ENCODE results near the gene ERC1. TPM values are rescaled to one million over a fixed set of nuclear protein-coding genes. Genes with fewer than 3 reads are reported as not detected.

Gene ERC1
- polyA plus RNA-seq, 2 of the 4 experiments (the other 2 are of a cell fraction): 14.2 to 20.9 TPM

DNA sequence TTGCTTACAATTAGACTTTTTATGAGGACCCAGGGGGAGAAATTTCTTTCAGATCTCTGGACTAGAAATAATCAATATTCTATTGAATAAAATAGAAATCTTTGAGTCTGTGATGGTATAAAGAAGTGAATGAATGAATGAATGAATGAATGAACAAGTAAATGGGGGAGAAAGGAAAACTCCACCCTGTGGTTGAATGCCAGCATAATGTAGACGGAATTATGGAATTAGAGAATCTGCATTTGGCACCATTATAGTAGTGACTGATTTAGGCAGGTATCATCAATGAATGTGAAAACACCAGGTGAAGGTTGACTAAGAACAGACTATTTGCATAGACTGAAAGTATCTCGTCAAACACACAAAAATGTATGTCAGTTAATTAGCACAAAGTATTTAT lies 468.3 kb downstream of the ERC1 start:
- H3K4me2 ChIP-seq: no peak overlapping the region
- no peak overlapping the region for H3K27ac ChIP-seq
- ChIA-PET CTCF (no interaction called here), POLR2A (no interaction called here)
- TF ChIP-seq KDM5A (IDR thresholded peaks at IDR 0.05) (no peak), CEBPB (IDR thresholded peaks at IDR 0.05) (no peak), MAZ (IDR thresholded peaks at IDR 0.05; ENCODE audit: borderline replicate concordance, low read depth, low read length) (no peak), RNF2 (IDR thresholded peaks at IDR 0.05; ENCODE audit: borderline replicate concordance, low read depth) (no peak), SREBF2 (IDR thresholded peaks at IDR 0.05) (no peak), MAFK (IDR thresholded peaks at IDR 0.05; ENCODE audit: partially characterized antibody) (no peak), EP300 (IDR thresholded peaks at IDR 0.05) (no peak), POLR2AphosphoS2 (conservative IDR thresholded peaks at IDR 0.05; ENCODE audit: low read length) (no peak), JUNB (IDR thresholded peaks at IDR 0.05) (no peak), MYC (IDR thresholded peaks at IDR 0.05; ENCODE audit: borderline replicate concordance, low read length) (no peak), HOXB5 (CRISPR knock-in tag; IDR thresholded peaks at IDR 0.05) (no peak), ZNF302 (CRISPR knock-in tag; IDR thresholded peaks at IDR 0.05) (no peak), FOSL2 (IDR thresholded peaks at IDR 0.05) (no peak), FOSL2 (CRISPR knock-in tag; IDR thresholded peaks at IDR 0.05) (no peak), ZC3H11A (IDR thresholded peaks at IDR 0.05) (no peak), ESRRA (IDR thresholded peaks at IDR 0.05; ENCODE audit: borderline replicate concordance, low read length) (no peak), BHLHE40 (IDR thresholded peaks at IDR 0.05; ENCODE audit: low read depth, low read length) (no peak), RARB (CRISPR knock-in tag; IDR thresholded peaks at IDR 0.05) (no peak), CTCF (IDR thresholded peaks at IDR 0.05) (no peak), HMGXB4 (CRISPR knock-in tag; IDR thresholded peaks at IDR 0.05; ENCODE audit: borderline replicate concordance) (no peak)
- TF ChIP-seq, protein P1, sequence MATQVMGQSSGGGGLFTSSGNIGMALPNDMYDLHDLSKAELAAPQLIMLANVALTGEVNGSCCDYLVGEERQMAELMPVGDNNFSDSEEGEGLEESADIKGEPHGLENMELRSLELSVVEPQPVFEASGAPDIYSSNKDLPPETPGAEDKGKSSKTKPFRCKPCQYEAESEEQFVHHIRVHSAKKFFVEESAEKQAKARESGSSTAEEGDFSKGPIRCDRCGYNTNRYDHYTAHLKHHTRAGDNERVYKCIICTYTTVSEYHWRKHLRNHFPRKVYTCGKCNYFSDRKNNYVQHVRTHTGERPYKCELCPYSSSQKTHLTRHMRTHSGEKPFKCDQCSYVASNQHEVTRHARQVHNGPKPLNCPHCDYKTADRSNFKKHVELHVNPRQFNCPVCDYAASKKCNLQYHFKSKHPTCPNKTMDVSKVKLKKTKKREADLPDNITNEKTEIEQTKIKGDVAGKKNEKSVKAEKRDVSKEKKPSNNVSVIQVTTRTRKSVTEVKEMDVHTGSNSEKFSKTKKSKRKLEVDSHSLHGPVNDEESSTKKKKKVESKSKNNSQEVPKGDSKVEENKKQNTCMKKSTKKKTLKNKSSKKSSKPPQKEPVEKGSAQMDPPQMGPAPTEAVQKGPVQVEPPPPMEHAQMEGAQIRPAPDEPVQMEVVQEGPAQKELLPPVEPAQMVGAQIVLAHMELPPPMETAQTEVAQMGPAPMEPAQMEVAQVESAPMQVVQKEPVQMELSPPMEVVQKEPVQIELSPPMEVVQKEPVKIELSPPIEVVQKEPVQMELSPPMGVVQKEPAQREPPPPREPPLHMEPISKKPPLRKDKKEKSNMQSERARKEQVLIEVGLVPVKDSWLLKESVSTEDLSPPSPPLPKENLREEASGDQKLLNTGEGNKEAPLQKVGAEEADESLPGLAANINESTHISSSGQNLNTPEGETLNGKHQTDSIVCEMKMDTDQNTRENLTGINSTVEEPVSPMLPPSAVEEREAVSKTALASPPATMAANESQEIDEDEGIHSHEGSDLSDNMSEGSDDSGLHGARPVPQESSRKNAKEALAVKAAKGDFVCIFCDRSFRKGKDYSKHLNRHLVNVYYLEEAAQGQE (IDR thresholded peaks at IDR 0.05): no peak
- H3K4me1 ChIP-seq: no peaks in the 10 kb centered on the region
- no peak for DNase-seq (ENCODE audit: low read depth in 1 of 2, low spot score in 1 of 2)
- no peak for FAIRE-seq
- WGBS (ENCODE audit: missing lambda C conversion rate): 82% methylated on average over 2 of the region's 2 CpGs
- no peak overlapping the region for H3K4me3 ChIP-seq
- peaks cover 5% of the 10 kb centered on the region; the same call in 1 of the 3 replicates for H3K9me3 ChIP-seq
- ATAC-seq: no peak
